SK-N-SH (cell line): ENCODE measurements around the gene SSNA1. TPM values are rescaled to one million over a fixed set of nuclear protein-coding genes. Genes with fewer than 3 reads are reported as not detected.

Experiments
- CTCF ChIA-PET: fragments of 300-600, 350-600 bp; formaldehyde crosslinking; extraction: SDS; loops from one replicate; lab custom pipeline; 2021; lab: Yijun Ruan, JAX
- POLR2A ChIA-PET: fragments of 350-600 bp; sonication (Branson Sonifier 250); formaldehyde crosslinking; extraction: SDS; loops from one replicate; lab custom pipeline; 2020; ENCODE audit warnings: antibody characterized with exemption, inconsistent platforms; lab: Yijun Ruan, JAX
- DNase-seq: peaks from one replicate; pipeline ENCODE4 v3.0.0; 2012
- H2AFZ ChIP-seq: fragments of 200-600 bp; sonication (generic); 2 replicates; pipeline ENCODE4 v1.8.1; 2016; ENCODE audit warnings: antibody characterized with exemption, mild to moderate bottlenecking, low read depth
- H3F3A ChIP-seq: fragments of 200-600 bp; sonication (generic); replicated peaks from 2 replicates; pipeline ENCODE3; 2016; ENCODE audit warnings: antibody characterized with exemption, mild to moderate bottlenecking; ENCODE audit not compliant: insufficient read depth
- H3K27ac ChIP-seq, 2 experiments: fragments of 200-500 bp in 1 of 2; fragments of 200-600 bp in 1 of 2; sonication (Bioruptor generic) in 1 of 2; sonication (generic), shearing (Covaris generic) in 1 of 2; 2 replicates each; pipeline versions ENCODE4 v1.5.1 to v1.6.1; 2014 to 2016; ENCODE audit warnings: low read depth in 2 of 2, inconsistent platforms in 1 of 2, low read length in 1 of 2, mild to moderate bottlenecking in 1 of 2, mixed read lengths in 1 of 2
- H3K27me3 ChIP-seq: fragments of 200-600 bp; sonication (generic), shearing (Covaris generic); 2 replicates; pipeline ENCODE4 v1.6.1; 2016; ENCODE audit warnings: mixed run types; ENCODE audit not compliant: insufficient read depth
- H3K36me3 ChIP-seq, 2 experiments: fragments of 200-500 bp in 1 of 2; fragments of 200-600 bp in 1 of 2; sonication (Bioruptor generic) in 1 of 2; sonication (generic) in 1 of 2; replicated peaks in 1 of 2; 2 replicates each; pipeline versions ENCODE3 to v1.5.1; 2014 to 2016; ENCODE audit warnings: low read length in 1 of 2, mild to moderate bottlenecking in 1 of 2; ENCODE audit not compliant: insufficient read depth in 2 of 2, control insufficient read depth in 1 of 2
- H3K4me1 ChIP-seq, 2 experiments: fragments of 200-500 bp in 1 of 2; fragments of 200-600 bp in 1 of 2; sonication (Bioruptor generic) in 1 of 2; sonication (generic), shearing (Covaris generic) in 1 of 2; 2 replicates each; pipeline versions ENCODE4 v1.5.1 to v1.6.1; 2014 to 2016; ENCODE audit warnings: low read depth in 1 of 2, low read length in 1 of 2, mixed run types in 1 of 2; ENCODE audit not compliant: insufficient read depth in 2 of 2, control insufficient read depth in 1 of 2
- H3K4me2 ChIP-seq: fragments of 200-600 bp; sonication (generic), shearing (Covaris generic); 2 replicates; pipeline ENCODE4 v1.6.1; 2017; ENCODE audit warnings: mixed run types
- H3K4me3 ChIP-seq, 2 experiments: fragments of 200-500 bp in 1 of 2; fragments of 200-600 bp in 1 of 2; sonication (Bioruptor generic) in 1 of 2; sonication (generic), shearing (Covaris generic) in 1 of 2; 2 replicates each; pipeline versions ENCODE4 v1.5.1 to v1.8.1; 2014 to 2016; ENCODE audit warnings: low read depth in 2 of 2, inconsistent platforms in 1 of 2, low read length in 1 of 2, mild to moderate bottlenecking in 1 of 2, mixed read lengths in 1 of 2, moderate library complexity in 1 of 2
- H3K79me2 ChIP-seq: fragments of 200-600 bp; sonication (generic); 2 replicates; pipeline ENCODE4 v1.8.1; 2017; ENCODE audit warnings: mild to moderate bottlenecking; ENCODE audit not compliant: insufficient read depth
- H3K9ac ChIP-seq: fragments of 200-600 bp; sonication (generic); 2 replicates; pipeline ENCODE4 v1.6.1; 2017; ENCODE audit warnings: mixed run types
- H3K9me2 ChIP-seq: fragments of 200-600 bp; sonication (generic); 2 replicates; pipeline ENCODE4 v1.6.1; 2017; ENCODE audit warnings: mixed run types
- H3K9me3 ChIP-seq: fragments of 200-600 bp; sonication (generic); 2 replicates; pipeline ENCODE4 v1.6.1; 2017; ENCODE audit warnings: mixed run types, mild to moderate bottlenecking, moderate library complexity
- H4K20me1 ChIP-seq: fragments of 200-600 bp; sonication (generic); 2 replicates; pipeline ENCODE4 v1.6.1; 2017; ENCODE audit warnings: mild to moderate bottlenecking, mixed run types; ENCODE audit not compliant: insufficient read depth
- CHD2 ChIP-seq: fragments of 150-350 bp; IDR thresholded peaks from 2 replicates; pipeline ENCODE4 v1.6.1; 2018; ENCODE audit warnings: low read length; ENCODE audit not compliant: partially characterized antibody
- ELF1 ChIP-seq: IDR thresholded peaks from 2 replicates; pipeline ENCODE4 v1.4.0; 2012
- EZH2phosphoT487 ChIP-seq: fragments of 200-600 bp; sonication (generic); IDR thresholded peaks from 2 replicates; pipeline ENCODE4 v1.6.1; 2017; ENCODE audit warnings: low read depth, mixed run types, mild to moderate bottlenecking, antibody characterized with exemption, moderate library complexity, borderline replicate concordance
- FOXJ3 ChIP-seq: sonication (generic); formaldehyde crosslinking; IDR thresholded peaks from 2 replicates; pipeline ENCODE4 v1.5.1; 2020; ENCODE audit warnings: mild to moderate bottlenecking, missing genetic modification reagents
- GABPA ChIP-seq: IDR thresholded peaks from 2 replicates; pipeline ENCODE4 v1.4.0; 2012; ENCODE audit warnings: low read depth, mild to moderate bottlenecking
- IRF3 ChIP-seq: fragments of 150-350 bp; IDR thresholded peaks from 2 replicates; pipeline ENCODE4 v1.6.1; 2016; ENCODE audit warnings: mild to moderate bottlenecking, low read depth, low read length
- MXI1 ChIP-seq: IDR thresholded peaks from 2 replicates; pipeline ENCODE4 v1.6.1; 2012; ENCODE audit warnings: mild to moderate bottlenecking, low read depth, low read length, improper control_type of control experiment
- NFIC ChIP-seq: IDR thresholded peaks from 2 replicates; pipeline ENCODE4 v1.4.0; 2012; ENCODE audit warnings: borderline replicate concordance
- NRF1 ChIP-seq: IDR thresholded peaks from 2 replicates; pipeline ENCODE4 v1.6.1; 2012; ENCODE audit warnings: low read depth, mild to moderate bottlenecking, low read length
- POLR2AphosphoS5 ChIP-seq: IDR thresholded peaks from 2 replicates; pipeline ENCODE4 v1.6.1; 2012; ENCODE audit warnings: low read depth, low read length
- RAD21 ChIP-seq: IDR thresholded peaks from 2 replicates; pipeline ENCODE4 v1.6.1; 2012; ENCODE audit warnings: mild to moderate bottlenecking, low read length
- REST ChIP-seq: IDR thresholded peaks from 2 replicates; pipeline ENCODE4 v1.6.1; 2012; ENCODE audit warnings: mild to moderate bottlenecking, low read depth, low read length, moderate library complexity
- RFX5 ChIP-seq: IDR thresholded peaks from 2 replicates; pipeline ENCODE4 v1.6.1; 2012; ENCODE audit warnings: mild to moderate bottlenecking, improper control_type of control experiment, low read length
- SIN3A ChIP-seq: IDR thresholded peaks from 2 replicates; pipeline ENCODE4 v1.6.1; 2012; ENCODE audit warnings: low read depth, mild to moderate bottlenecking, low read length, moderate library complexity, borderline replicate concordance
- TAF1 ChIP-seq: IDR thresholded peaks from 2 replicates; pipeline ENCODE4 v1.6.1; 2012; ENCODE audit warnings: low read depth, mild to moderate bottlenecking, low read length, moderate library complexity, borderline replicate concordance
- TCF12 ChIP-seq: IDR thresholded peaks from 2 replicates; pipeline ENCODE4 v1.4.0; 2012
- TEAD4 ChIP-seq: IDR thresholded peaks from 2 replicates; pipeline ENCODE4 v1.4.0; 2012; ENCODE audit warnings: mild to moderate bottlenecking, borderline replicate concordance; ENCODE audit not compliant: insufficient read depth
- USF2 ChIP-seq: fragments of 150-350 bp; IDR thresholded peaks from 2 replicates; pipeline ENCODE4 v1.6.1; 2017; ENCODE audit warnings: antibody characterized with exemption, low read length, low read depth, borderline replicate concordance
- WGBS: methylation state at CpG from one replicate; pipeline ENCODE4 v1.1.6; 2017; ENCODE audit warnings: low lambda C conversion rate; 5-methylcytosine and 5-hydroxymethylcytosine counted together
- polyA plus RNA-seq, 3 experiments: library from polyadenylated mRNA; depleted of rRNA; stranded (reverse); fragments of >200 nt; gene quantifications; 2 replicates each; pipeline ENCODE4 v1.2.3, GENCODE V29; 2012

SSNA1 gene
- polyA plus RNA-seq, 1 of the 3 experiments (the other 2 are of a cell fraction), result 124 TPM

GRCh38 chr9:137199411-137200121 lies 11.1 kb downstream of the SSNA1 start:
- peaks cover 15 to 41% of the 10 kb centered on the region in 2 experiments; a peak in 3 of 4 replicates for H3K4me1 ChIP-seq
- no peak overlapping the region for H2AFZ ChIP-seq
- H4K20me1 ChIP-seq, result peaks cover 39% of the 10 kb centered on the region
- peak overlapping the region; percentile 86 for H3K4me2 ChIP-seq
- TF ChIP-seq RFX5, result no peak
- no peak for TF ChIP-seq NFIC
- TF ChIP-seq EZH2phosphoT487, result no peak
- TF ChIP-seq TCF12, result no peak
- no peak for TF ChIP-seq TEAD4
- ChIA-PET POLR2A (interaction anchor here (0.6 to 2.5 kb wide), 3 partner anchors 11 to 367 kb away, joined by 4 to 20 read pairs (median 6); partner anchors contain the start of genes ANAPC2, SSNA1 and TUBB4B), CTCF (interaction anchor here (0.8 to 1.7 kb wide), 5 partner anchors 10 to 70 kb away, joined by 3 to 6 read pairs (median 3); partner anchors contain the start of genes RNF224 and TUBB4B)
- H3K4me3 ChIP-seq, result peak overlapping the region; percentile 41 to 83; a peak in 2 of 4 replicates
- H3K36me3 ChIP-seq, result no peaks in the 10 kb centered on the region
- no peak for DNase-seq
- WGBS, result 15% methylated on average over 17 of the region's 51 CpGs
- no peaks in the 10 kb centered on the region for H3K9me2 ChIP-seq
- peaks cover 14% of the 10 kb centered on the region for H3F3A ChIP-seq
- no peak overlapping the region for H3K9ac ChIP-seq
- no peaks in the 10 kb centered on the region for H3K27me3 ChIP-seq
- H3K9me3 ChIP-seq, result no peaks in the 10 kb centered on the region
- H3K27ac ChIP-seq, result no peak overlapping the region
- H3K79me2 ChIP-seq, result peaks cover 72% of the 10 kb centered on the region

GRCh38 chr9:137200311-137201204 lies 12.1 kb downstream of the SSNA1 start, which contains the start of gene TPRN:
Gene TPRN (minus strand): TSS chr9:137200741. CDS start chr9:137200711, 30 bp downstream.
- no peaks in the 10 kb centered on the region for H3K9me2 ChIP-seq
- H3K4me3 ChIP-seq, result peak within 1 kb of the TSS; percentile 70 to 83
- H3K4me2 ChIP-seq, result peak within 1 kb of the TSS; percentile 99
- ChIA-PET POLR2A (interaction anchor here (0.6 to 1.4 kb wide), 7 partner anchors 8 to 222 kb away, joined by 3 to 9 read pairs (median 5); partner anchors contain the start of gene SSNA1), CTCF (interaction anchor here (0.9 to 1.4 kb wide), 5 partner anchors 22 to 171 kb away, joined by 3 to 6 read pairs (median 3); partner anchors contain the start of genes NRARP and UAP1L1)
- H3K27ac ChIP-seq, result peak within 1 kb of the TSS; percentile 46 to 87; a peak in 3 of 4 replicates
- no peaks in the 10 kb centered on the region for H3K27me3 ChIP-seq
- peak within 1 kb of the TSS; percentile 83; the same call in 1 of the 2 replicates for H2AFZ ChIP-seq
- no peaks in the 10 kb centered on the region for H3K36me3 ChIP-seq
- no peaks in the 10 kb centered on the region for H3K9me3 ChIP-seq
- DNase-seq, result peak; percentile 100
- peaks cover 15 to 45% of the 10 kb centered on the region in 2 experiments; a peak in 3 of 4 replicates for H3K4me1 ChIP-seq
- peak within 1 kb of the TSS; percentile 66; the same call in 1 of the 2 replicates for H3K9ac ChIP-seq
- peaks cover 14% of the 10 kb centered on the region for H3F3A ChIP-seq
- 0% methylated on average over 15 of the region's 118 CpGs for WGBS
- peaks cover 80% of the 10 kb centered on the region for H3K79me2 ChIP-seq
- H4K20me1 ChIP-seq, result peaks cover 33% of the 10 kb centered on the region
- TF ChIP-seq MXI1 (peak; percentile 54), CHD2 (peak; percentile 80), NRF1 (peak; percentile 56; the same call in 1 of the 2 replicates), TAF1 (peak; percentile 94), RAD21 (no peak), IRF3 (peak; percentile 81), USF2 (peak; percentile 10; the same call in 1 of the 2 replicates), FOXJ3 (CRISPR knock-in tag) (no peak), SIN3A (peak; percentile 54; the same call in 1 of the 2 replicates), POLR2AphosphoS5 (peak; percentile 75), RFX5 (no peak), REST (peak; percentile 66), GABPA (peak; percentile 59), TCF12 (no peak), ELF1 (peak; percentile 96)
